Neural progenitor cell (in vitro differentiated cells): ENCODE data around the gene LMBRD1. TPM values are rescaled to one million over a fixed set of nuclear protein-coding genes. Genes with fewer than 3 reads are reported as not detected.

Experiments
- DNase-seq: peaks from one replicate; pipeline ENCODE4 v3.0.0-alpha.2; 2016; ENCODE audit warnings: low spot score
- H2AFZ ChIP-seq: fragments of 200-600 bp; sonication (generic); replicated peaks from 2 replicates; pipeline ENCODE4 v1.6.1; 2016; ENCODE audit warnings: antibody characterized with exemption
- H3F3A ChIP-seq: fragments of 200-600 bp; sonication (generic); 2 replicates; pipeline ENCODE4 v1.6.1; 2016; ENCODE audit warnings: antibody characterized with exemption, low read depth
- H3K27ac ChIP-seq: fragments of 200-600 bp; sonication (generic); 2 replicates; pipeline ENCODE4 v1.5.1; 2016; ENCODE audit warnings: mild to moderate bottlenecking
- H3K27me3 ChIP-seq: fragments of 200-600 bp; sonication (generic); 2 replicates; pipeline ENCODE4 v1.6.1; 2016; ENCODE audit warnings: mild to moderate bottlenecking, moderate library complexity
- H3K36me3 ChIP-seq: fragments of 200-600 bp; sonication (generic); 2 replicates; pipeline ENCODE4 v1.5.1; 2016
- H3K4me1 ChIP-seq: fragments of 200-600 bp; sonication (generic); 2 replicates; pipeline ENCODE4 v1.6.1; 2016; ENCODE audit warnings: mixed run types
- H3K4me2 ChIP-seq: fragments of 200-600 bp; sonication (generic); 2 replicates; pipeline ENCODE4 v1.6.1; 2016
- H3K4me3 ChIP-seq: fragments of 200-600 bp; sonication (generic); 2 replicates; pipeline ENCODE4 v1.5.1; 2016
- H3K79me2 ChIP-seq: fragments of 200-600 bp; sonication (generic); 2 replicates; pipeline ENCODE4 v1.6.1; 2016; ENCODE audit warnings: low read depth
- H3K9ac ChIP-seq: fragments of 200-600 bp; sonication (generic); 2 replicates; pipeline ENCODE4 v1.6.1; 2016
- H3K9me3 ChIP-seq: fragments of 200-600 bp; sonication (generic); 2 replicates; pipeline ENCODE4 v1.5.1; 2016; ENCODE audit warnings: low read depth
- H4K20me1 ChIP-seq: fragments of 200-600 bp; sonication (generic); 2 replicates; pipeline ENCODE4 v1.6.1; 2016; ENCODE audit warnings: low read depth
- H3K27ac Mint-ChIP-seq: 3 replicates; pipeline ENCODE4 v1.8.0; 2021; ENCODE audit warnings: mixed read lengths
- H3K27me3 Mint-ChIP-seq: 2 replicates; pipeline ENCODE4 v1.8.0; 2022; ENCODE audit warnings: low read depth, mild to moderate bottlenecking, inconsistent platforms, moderate library complexity, mixed read lengths; ENCODE audit not compliant: insufficient read depth
- H3K36me3 Mint-ChIP-seq: 3 replicates; pipeline ENCODE4 v1.8.0; 2021; ENCODE audit warnings: mixed read lengths
- H3K4me1 Mint-ChIP-seq: 3 replicates; pipeline ENCODE4 v1.8.0; 2021; ENCODE audit warnings: mixed read lengths
- H3K4me3 Mint-ChIP-seq: 3 replicates; pipeline ENCODE4 v1.8.0; 2021; ENCODE audit warnings: mild to moderate bottlenecking, moderate library complexity, mixed read lengths
- H3K9me3 Mint-ChIP-seq: 3 replicates; pipeline ENCODE4 v1.8.0; 2020; ENCODE audit warnings: mixed read lengths
- EZH2 ChIP-seq: fragments of 200-600 bp; sonication (generic); IDR thresholded peaks from 2 replicates; pipeline ENCODE4 v1.6.1; 2017; ENCODE audit warnings: antibody characterized with exemption, mild to moderate bottlenecking, moderate library complexity
- EZH2phosphoT487 ChIP-seq: fragments of 200-600 bp; sonication (generic); IDR thresholded peaks from 2 replicates; pipeline ENCODE4 v1.6.1; 2017; ENCODE audit warnings: antibody characterized with exemption
- total RNA-seq: library from RNA; depleted of rRNA; stranded (reverse); fragments of >200 nt; gene quantifications from 2 replicates; pipeline ENCODE4 v1.2.3, GENCODE V29; 2015; ENCODE audit warnings: low replicate concordance
- TF ChIP-seq, protein P1 (sequence below): fragments of 200-600 bp; sonication (generic); IDR thresholded peaks from 2 replicates; pipeline ENCODE4 v1.5.1; 2017; ENCODE audit warnings: antibody characterized with exemption, mild to moderate bottlenecking

Gene LMBRD1
- total RNA-seq, 1 donor from 2014 or later = 41.1 TPM

- no peak for TF ChIP-seq EZH2
- no peaks in the 10 kb centered on the region for H3K27me3 ChIP-seq
- Mint-ChIP-seq H3K9me3 (no peaks in the 10 kb centered on the region), H3K4me3 (no peak overlapping the region), H3K4me1 (no peaks in the 10 kb centered on the region), H3K36me3 (peaks cover 2% of the 10 kb centered on the region), H3K27me3 (no peaks in the 10 kb centered on the region), H3K27ac (no peak overlapping the region)
- H3K4me3 ChIP-seq = no peak overlapping the region
- no peak overlapping the region for H3K27ac ChIP-seq
- H3K4me1 ChIP-seq = no peaks in the 10 kb centered on the region
- no peaks in the 10 kb centered on the region for H3F3A ChIP-seq
- H3K36me3 ChIP-seq = no peaks in the 10 kb centered on the region
- no peaks in the 10 kb centered on the region for H4K20me1 ChIP-seq
- no peak for DNase-seq
- no peaks in the 10 kb centered on the region for H3K9me3 ChIP-seq
- H2AFZ ChIP-seq = no peak overlapping the region
- no peaks in the 10 kb centered on the region for H3K79me2 ChIP-seq
- H3K4me2 ChIP-seq = no peak overlapping the region
- no peak overlapping the region for H3K9ac ChIP-seq
Measured at GRCh38 chr6:69696273-69696672, 100.5 kb downstream of the LMBRD1 start.

- Histone ChIP-seq H3F3A (no peaks in the 10 kb centered on the region), H2AFZ (no peak overlapping the region), H3K27ac (no peak overlapping the region), H3K4me2 (no peak overlapping the region), H4K20me1 (no peaks in the 10 kb centered on the region), H3K9ac (no peak overlapping the region), H3K9me3 (no peaks in the 10 kb centered on the region), H3K79me2 (no peaks in the 10 kb centered on the region), H3K4me1 (no peaks in the 10 kb centered on the region), H3K36me3 (no peaks in the 10 kb centered on the region), H3K27me3 (no peaks in the 10 kb centered on the region), H3K4me3 (no peak overlapping the region)
- Mint-ChIP-seq H3K4me1 (no peaks in the 10 kb centered on the region), H3K27me3 (no peaks in the 10 kb centered on the region), H3K4me3 (no peak overlapping the region), H3K36me3 (peaks cover 2% of the 10 kb centered on the region), H3K27ac (no peak overlapping the region), H3K9me3 (no peaks in the 10 kb centered on the region)
- TF ChIP-seq EZH2 (no peak), EZH2phosphoT487 (no peak)
- TF ChIP-seq, protein P1, sequence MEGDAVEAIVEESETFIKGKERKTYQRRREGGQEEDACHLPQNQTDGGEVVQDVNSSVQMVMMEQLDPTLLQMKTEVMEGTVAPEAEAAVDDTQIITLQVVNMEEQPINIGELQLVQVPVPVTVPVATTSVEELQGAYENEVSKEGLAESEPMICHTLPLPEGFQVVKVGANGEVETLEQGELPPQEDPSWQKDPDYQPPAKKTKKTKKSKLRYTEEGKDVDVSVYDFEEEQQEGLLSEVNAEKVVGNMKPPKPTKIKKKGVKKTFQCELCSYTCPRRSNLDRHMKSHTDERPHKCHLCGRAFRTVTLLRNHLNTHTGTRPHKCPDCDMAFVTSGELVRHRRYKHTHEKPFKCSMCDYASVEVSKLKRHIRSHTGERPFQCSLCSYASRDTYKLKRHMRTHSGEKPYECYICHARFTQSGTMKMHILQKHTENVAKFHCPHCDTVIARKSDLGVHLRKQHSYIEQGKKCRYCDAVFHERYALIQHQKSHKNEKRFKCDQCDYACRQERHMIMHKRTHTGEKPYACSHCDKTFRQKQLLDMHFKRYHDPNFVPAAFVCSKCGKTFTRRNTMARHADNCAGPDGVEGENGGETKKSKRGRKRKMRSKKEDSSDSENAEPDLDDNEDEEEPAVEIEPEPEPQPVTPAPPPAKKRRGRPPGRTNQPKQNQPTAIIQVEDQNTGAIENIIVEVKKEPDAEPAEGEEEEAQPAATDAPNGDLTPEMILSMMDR = no peak
- no peak for DNase-seq
Measured at GRCh38 chr6:69693762-69694161, 103.0 kb downstream of the LMBRD1 start.

DNA sequence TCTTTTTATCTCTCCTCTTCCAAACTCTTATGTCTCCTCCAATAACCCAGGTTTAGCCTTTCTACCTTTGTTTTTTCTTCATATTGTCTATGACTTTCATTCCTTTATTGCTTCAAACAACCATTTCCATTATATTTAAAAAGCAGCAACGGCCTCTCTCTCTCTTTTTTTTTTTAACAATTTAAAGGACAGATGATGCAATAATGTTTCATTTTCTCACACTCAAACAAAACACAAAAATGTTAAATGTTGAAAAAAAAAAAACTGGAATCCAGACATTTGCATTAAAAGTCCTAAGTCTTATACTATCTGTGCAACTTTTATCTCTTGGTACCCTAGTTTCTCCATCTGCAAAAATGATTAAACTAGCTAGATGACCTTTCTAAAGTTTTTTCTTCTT lies 105.8 kb downstream of the LMBRD1 start:
- Histone ChIP-seq H3K4me3 (no peak overlapping the region), H3K36me3 (no peaks in the 10 kb centered on the region), H3K4me1 (no peaks in the 10 kb centered on the region), H3K79me2 (no peaks in the 10 kb centered on the region), H3F3A (no peaks in the 10 kb centered on the region), H4K20me1 (no peaks in the 10 kb centered on the region), H3K9ac (no peak overlapping the region), H3K9me3 (no peaks in the 10 kb centered on the region), H3K27me3 (no peaks in the 10 kb centered on the region), H3K27ac (no peak overlapping the region), H3K4me2 (no peak overlapping the region), H2AFZ (no peak overlapping the region)
- Mint-ChIP-seq H3K4me3 (no peak overlapping the region), H3K27ac (no peak overlapping the region), H3K27me3 (no peaks in the 10 kb centered on the region), H3K4me1 (no peaks in the 10 kb centered on the region), H3K9me3 (no peaks in the 10 kb centered on the region), H3K36me3 (no peaks in the 10 kb centered on the region)
- DNase-seq = no peak
- TF ChIP-seq, protein P1 = no peak
- TF ChIP-seq EZH2phosphoT487 (no peak), EZH2 (no peak)

DNA sequence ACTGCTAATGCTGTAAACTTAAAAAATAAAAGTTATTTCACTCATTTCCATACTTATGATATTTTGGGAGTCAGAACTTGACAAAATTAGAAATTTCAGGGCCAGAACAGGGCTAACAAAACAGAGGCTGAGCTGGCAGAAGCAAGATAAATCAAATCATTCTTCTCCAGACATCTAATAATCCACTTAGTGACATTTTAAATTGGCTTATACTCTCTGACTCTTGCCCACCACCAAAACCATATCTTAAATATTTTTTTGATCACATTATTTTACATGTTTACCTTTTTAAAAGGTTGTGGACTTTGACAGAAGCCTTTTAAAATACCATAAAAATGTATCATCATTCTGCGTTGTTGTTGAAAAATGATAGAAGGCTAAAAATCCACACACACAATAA lies 116.5 kb downstream of the LMBRD1 start:
- peaks cover 4% of the 10 kb centered on the region for H3K36me3 ChIP-seq
- TF ChIP-seq, protein P1 = no peak
- Mint-ChIP-seq H3K36me3 (no peaks in the 10 kb centered on the region), H3K27ac (no peak overlapping the region), H3K9me3 (no peaks in the 10 kb centered on the region), H3K4me3 (no peak overlapping the region), H3K27me3 (no peaks in the 10 kb centered on the region), H3K4me1 (no peaks in the 10 kb centered on the region)
- no peaks in the 10 kb centered on the region for H3F3A ChIP-seq
- H4K20me1 ChIP-seq = no peaks in the 10 kb centered on the region
- H3K9ac ChIP-seq = no peak overlapping the region
- no peak overlapping the region for H2AFZ ChIP-seq
- H3K79me2 ChIP-seq = no peaks in the 10 kb centered on the region
- no peak overlapping the region for H3K4me3 ChIP-seq
- no peak overlapping the region for H3K27ac ChIP-seq
- no peak overlapping the region for H3K4me2 ChIP-seq
- H3K9me3 ChIP-seq = no peaks in the 10 kb centered on the region
- no peaks in the 10 kb centered on the region for H3K27me3 ChIP-seq
- H3K4me1 ChIP-seq = no peaks in the 10 kb centered on the region
- no peak for DNase-seq
